HG03025 (cell line): Measurements from ENCODE around the gene EVPLL.
"Not testable (repeated sequence)": the region's sequence is repeated elsewhere in the genome, so short reads cannot be mapped to it uniquely, and the experiment has no call there.

Experiments used
- ATAC-seq: cut with Tn5 transposase; IDR thresholded peaks from one replicate; pipeline ENCODE4 v1.9.1; 2021; ENCODE audit warnings: mild to moderate bottlenecking, moderate library complexity; ENCODE audit not compliant: unreplicated experiment, low FRiP score

The EVPLL gene

GRCh38 chr17:18378614-18379013, 1.0 kb downstream of the EVPLL start:
- ATAC-seq: not testable (repeated sequence)

- no peak for ATAC-seq
Observed at GRCh38 chr17:18379246-18380146, 1.9 kb downstream of the EVPLL start.

- no peak for ATAC-seq
Observed at GRCh38 chr17:18380471-18381157, 3.0 kb downstream of the EVPLL start.

- no peak for ATAC-seq
Observed at GRCh38 chr17:18381158-18381952, 3.8 kb downstream of the EVPLL start.

GRCh38 chr17:18381953-18382245, 4.3 kb downstream of the EVPLL start:
- ATAC-seq: no peak

GRCh38 chr17:18382441-18383078, 5.0 kb downstream of the EVPLL start:
- no peak for ATAC-seq

GRCh38 chr17:18383079-18383481, 5.5 kb downstream of the EVPLL start:
- not testable (repeated sequence) for ATAC-seq

- not testable (repeated sequence) for ATAC-seq
Observed at GRCh38 chr17:18384271-18384670, 6.7 kb downstream of the EVPLL start.

- not testable (repeated sequence) for ATAC-seq
Observed at GRCh38 chr17:18387583-18387982, 10.0 kb downstream of the EVPLL start.

GRCh38 chr17:18388266-18388665, 10.7 kb downstream of the EVPLL start:
- not testable (repeated sequence) for ATAC-seq

GRCh38 chr17:18388728-18389127, 11.2 kb downstream of the EVPLL start:
- ATAC-seq: not testable (repeated sequence)

GRCh38 chr17:18401872-18402590, 24.5 kb downstream of the EVPLL start:
- not testable (repeated sequence) for ATAC-seq

- not testable (repeated sequence) for ATAC-seq
Observed at GRCh38 chr17:18403166-18403565, 25.6 kb downstream of the EVPLL start.

GRCh38 chr17:18403604-18404003, 26.0 kb downstream of the EVPLL start:
- peak; percentile 66 for ATAC-seq

- ATAC-seq: not testable (repeated sequence)
Observed at GRCh38 chr17:18408906-18409305, 31.3 kb downstream of the EVPLL start.

- not testable (repeated sequence) for ATAC-seq
Observed at GRCh38 chr17:18409321-18409720, 31.7 kb downstream of the EVPLL start.

GRCh38 chr17:18410736-18411135, 33.2 kb downstream of the EVPLL start:
- ATAC-seq: not testable (repeated sequence)

- not testable (repeated sequence) for ATAC-seq
Observed at GRCh38 chr17:18411377-18411864, 33.8 kb downstream of the EVPLL start.

- peak; percentile 79 for ATAC-seq
Observed at GRCh38 chr17:18412001-18412538, 34.5 kb downstream of the EVPLL start.
